Endothelial cell of hepatic sinusoid (primary cell): Measurements from ENCODE around the gene ITSN1.
"Not testable (repeated sequence)": the region's sequence is repeated elsewhere in the genome, so short reads cannot be mapped to it uniquely, and the experiment has no call there.

Source experiments
- in situ Hi-C: cut with HindIII; loops from 2 replicates; pipeline ENCODE4 v1.10.0; 2017; ENCODE audit warnings: low sequenced_read_pairs

The ITSN1 gene

GRCh38 chr21:33762803-33763581 lies 120.7 kb downstream of the ITSN1 start:
- in situ Hi-C loops = no loop called here

DNA sequence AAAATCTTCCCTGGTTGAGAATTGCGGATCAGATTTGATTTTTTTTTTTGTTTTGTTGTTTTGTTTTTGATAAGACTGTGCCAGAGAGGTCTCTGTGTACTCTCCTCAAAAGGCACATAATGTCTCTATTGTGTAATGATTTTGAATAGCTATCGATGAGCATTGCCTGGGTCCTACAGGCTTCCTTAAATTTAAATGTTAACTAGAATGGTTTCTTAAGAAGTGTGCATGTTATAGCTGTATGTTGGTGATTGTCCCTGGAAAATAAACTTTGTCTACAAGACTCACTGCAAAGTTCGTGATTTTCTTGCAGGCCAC lies 121.2 kb downstream of the ITSN1 start:
- in situ Hi-C loops = no loop called here

DNA sequence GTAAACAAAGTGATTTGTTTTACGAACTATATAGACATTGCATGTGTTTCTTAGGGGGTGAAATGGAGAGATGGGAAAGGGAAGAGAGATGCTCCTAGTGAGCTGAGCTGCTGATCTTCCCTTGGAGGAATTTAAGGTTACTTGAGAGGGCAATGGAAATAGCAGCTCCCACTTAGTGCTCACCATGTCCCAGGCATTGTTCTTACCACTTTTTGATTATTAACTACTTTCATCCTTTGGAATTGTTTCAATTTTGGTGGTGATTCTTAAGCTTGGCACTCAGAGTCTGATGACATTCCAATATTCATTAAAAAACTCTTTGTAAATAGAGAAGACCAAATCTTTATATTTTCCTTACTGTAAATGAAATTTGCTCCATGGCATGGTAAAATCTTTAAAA lies 124.9 kb downstream of the ITSN1 start:
- in situ Hi-C loops = no loop called here

- in situ Hi-C loops = no loop called here
Observed at GRCh38 chr21:33767960-33768359, 125.7 kb downstream of the ITSN1 start.

DNA sequence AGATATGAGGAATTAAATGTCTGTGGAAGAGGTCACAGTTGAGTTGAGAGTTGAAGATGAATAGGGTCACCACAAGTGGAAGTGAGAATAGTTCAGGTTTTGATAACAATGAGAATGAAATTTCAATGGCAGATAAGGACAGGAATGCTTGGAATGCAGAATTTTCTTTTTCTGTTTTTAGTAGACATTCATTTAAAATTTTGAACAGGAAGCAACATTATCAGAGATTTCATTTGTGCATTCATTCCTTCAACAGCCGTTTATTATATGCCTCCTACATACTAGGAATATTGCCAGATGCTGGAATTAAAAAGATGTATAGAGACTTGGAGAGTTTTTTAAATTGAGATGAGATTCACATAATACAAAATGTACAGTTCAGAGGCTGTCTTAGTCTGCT lies 126.8 kb downstream of the ITSN1 start:
- in situ Hi-C loops = no loop called here

DNA sequence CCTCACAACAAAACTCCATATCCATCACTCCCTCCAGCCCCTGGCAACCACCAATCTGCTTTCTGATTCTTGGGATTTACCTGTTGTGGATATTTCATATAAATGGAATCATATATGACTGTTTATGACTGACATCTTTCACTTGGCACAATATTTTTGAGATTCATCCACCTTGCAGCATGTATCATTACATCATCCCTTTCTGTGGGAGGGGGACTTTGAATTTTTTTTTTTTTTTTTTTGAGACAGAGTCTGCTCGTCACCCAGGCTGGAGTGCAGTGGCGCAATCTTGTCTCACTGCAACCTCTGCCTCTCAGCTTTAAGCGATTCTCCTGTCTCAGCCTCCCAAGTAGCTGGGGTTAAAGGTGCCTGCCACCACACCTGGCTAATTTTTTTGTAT lies 128.2 kb downstream of the ITSN1 start:
- in situ Hi-C loops = loop anchor here (5.0 kb wide), 1 partner anchor 48 kb away; no protein-coding TSS in a partner anchor

DNA sequence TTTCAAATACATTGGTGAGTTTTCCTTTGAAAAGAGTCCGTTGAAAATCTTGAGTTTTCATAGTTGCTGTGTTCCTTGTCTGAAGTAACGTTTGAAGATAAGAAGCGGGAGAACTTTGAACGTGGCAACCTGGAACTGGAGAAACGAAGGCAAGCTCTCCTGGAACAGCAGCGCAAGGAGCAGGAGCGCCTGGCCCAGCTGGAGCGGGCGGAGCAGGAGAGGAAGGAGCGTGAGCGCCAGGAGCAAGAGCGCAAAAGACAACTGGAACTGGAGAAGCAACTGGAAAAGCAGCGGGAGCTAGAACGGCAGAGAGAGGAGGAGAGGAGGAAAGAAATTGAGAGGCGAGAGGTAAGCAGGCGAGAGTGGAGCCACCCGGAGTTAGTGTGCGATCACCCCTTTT lies 129.7 kb downstream of the ITSN1 start:
- in situ Hi-C loops = loop anchor here (5.0 kb wide), 1 partner anchor 50 kb away; no protein-coding TSS in a partner anchor

GRCh38 chr21:33774551-33774950 lies 132.2 kb downstream of the ITSN1 start:
- in situ Hi-C loops = loop anchor here (5.0 kb wide), 1 partner anchor 52 kb away; no protein-coding TSS in a partner anchor

DNA sequence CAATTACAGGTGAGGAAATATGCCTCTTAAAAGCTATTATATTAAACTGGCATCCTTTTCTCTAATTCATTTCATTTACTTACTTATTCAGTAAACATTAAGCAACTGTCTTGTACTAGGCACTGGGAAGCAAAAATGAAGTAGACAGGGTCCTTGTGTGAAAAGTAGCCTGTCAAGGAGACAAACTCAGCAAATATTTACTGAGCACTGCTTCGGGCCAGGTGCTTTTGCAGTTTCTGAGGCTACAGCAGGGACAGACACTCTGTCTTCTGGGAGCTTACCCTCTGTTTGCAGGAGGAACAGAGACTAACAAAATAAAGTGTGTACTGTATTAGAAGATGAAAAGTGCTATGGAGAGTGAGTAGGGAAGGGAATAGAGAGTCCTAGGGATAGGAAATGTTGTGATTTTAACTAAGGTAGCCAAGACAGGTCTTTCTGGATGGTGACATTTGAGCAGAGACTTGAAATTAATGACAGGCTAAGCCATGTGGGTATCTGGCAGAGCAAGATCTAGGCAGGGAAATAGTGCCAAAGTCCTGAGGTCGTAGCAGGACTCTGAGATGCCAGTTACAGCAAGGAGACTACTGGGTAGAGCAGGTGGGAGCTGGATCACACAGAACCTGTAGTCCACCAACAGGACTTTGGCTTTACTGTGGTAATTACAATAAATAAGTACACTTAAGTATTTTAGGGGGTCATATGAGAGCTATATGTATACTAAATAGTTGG lies 133.0 kb downstream of the ITSN1 start:
- in situ Hi-C loops = no loop called here

- in situ Hi-C loops = no loop called here
Observed at GRCh38 chr21:33780631-33781030, 138.3 kb downstream of the ITSN1 start.

GRCh38 chr21:33781121-33781520 lies 138.8 kb downstream of the ITSN1 start:
- in situ Hi-C loops = no loop called here

DNA sequence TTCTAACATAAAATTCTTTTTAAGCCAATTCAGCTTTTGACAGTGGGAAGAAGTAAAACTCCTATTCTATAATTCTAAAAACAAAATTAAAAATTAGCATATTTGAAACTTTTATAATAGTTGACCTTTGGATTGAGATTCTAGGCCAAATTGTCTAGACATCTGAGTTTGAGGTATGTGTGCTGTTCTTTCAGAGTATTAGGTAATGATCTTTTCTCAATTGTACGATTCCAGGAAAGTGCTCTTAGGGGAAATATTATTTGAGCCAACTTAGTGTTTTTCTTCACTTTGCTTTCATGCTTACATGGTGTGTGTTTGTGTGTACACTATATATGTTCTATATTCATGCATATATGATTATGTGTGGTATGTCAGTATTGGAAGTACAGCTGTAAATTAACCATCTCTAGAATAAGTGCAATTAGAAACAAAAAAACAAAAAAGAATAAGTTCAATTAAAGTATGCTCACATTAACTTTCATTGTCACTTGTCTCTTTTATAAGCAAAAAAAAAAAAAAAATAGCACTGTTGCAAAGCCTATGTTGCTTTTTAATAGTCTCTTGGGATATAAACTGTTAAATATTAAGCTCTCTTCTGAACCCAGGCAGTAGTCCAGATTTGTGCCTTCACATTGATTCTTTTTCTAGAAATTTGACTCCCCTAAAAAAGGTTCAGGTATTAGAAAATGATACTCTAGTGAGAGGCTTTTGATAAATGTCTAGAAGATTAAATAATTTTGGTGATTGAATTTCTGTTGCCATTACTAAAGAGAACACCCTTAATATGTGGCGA lies 141.1 kb downstream of the ITSN1 start:
- in situ Hi-C loops = no loop called here

DNA sequence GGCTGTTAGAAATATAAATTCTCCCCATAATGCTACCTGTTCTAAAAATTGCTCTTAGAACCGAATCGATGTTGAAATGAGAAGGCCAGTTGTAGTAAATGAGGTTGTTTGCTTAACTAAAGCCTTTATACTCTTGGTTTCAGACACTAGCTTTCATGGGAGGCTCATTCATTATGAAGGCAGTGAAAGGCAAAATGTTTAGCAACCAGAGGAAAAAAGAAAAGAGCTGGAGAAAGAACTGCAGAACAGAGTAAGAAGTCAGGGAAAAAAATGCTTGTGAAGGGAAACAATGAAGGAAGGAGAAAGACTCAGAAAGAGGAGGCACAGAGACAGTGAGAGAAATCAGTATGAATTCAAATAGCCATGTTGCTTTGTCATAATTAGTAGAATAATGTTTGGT lies 145.1 kb downstream of the ITSN1 start:
- in situ Hi-C loops = no loop called here

GRCh38 chr21:33788438-33788837 lies 146.1 kb downstream of the ITSN1 start:
- in situ Hi-C loops = not testable (repeated sequence)

- in situ Hi-C loops = loop anchor here (5.0 kb wide), 1 partner anchor 92 kb away; no protein-coding TSS in a partner anchor
Observed at GRCh38 chr21:33789697-33790096, 147.4 kb downstream of the ITSN1 start.

DNA sequence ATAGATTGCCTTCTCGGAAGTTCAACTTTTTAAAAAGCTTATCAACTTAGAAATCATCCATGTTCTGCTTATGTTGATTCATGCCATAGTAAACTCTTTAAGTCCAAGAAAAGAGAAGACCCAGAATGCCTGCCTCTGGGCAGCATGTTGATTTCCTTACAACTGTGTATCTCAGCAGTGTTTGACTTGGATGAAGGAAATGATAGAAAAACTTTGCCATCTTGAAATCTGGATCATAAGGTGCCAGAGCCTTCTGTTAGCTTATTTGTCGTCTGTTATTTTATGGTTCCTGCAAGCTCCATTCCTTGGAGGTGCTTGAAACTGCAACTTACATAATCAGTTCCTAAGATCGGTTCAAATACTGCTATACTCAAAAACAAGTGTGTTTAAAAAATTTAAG lies 148.8 kb downstream of the ITSN1 start:
- in situ Hi-C loops = loop anchor here (5.0 kb wide), 1 partner anchor 94 kb away; no protein-coding TSS in a partner anchor

- in situ Hi-C loops = loop anchor here (5.0 kb wide), 1 partner anchor 97 kb away; no protein-coding TSS in a partner anchor
Observed at GRCh38 chr21:33794596-33794995, 152.3 kb downstream of the ITSN1 start.

DNA sequence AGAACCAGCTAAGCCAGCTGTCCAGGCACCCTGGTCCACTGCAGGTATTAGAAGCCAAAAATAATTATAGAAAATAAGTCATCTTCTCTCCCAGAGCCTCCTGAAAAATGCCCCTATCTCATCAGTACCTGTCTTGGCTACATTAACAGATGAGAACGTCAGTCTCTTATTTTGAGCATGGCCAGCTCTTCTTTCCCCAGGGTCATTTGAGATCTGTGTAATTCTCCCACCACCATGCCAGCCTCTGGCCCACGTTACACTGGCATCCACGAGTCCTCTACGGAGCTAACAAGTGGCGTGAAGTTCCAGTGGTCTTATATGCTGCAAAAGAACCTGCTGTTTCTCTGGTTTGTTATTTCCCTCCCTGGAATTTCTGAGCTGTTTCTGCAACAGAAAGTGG lies 155.3 kb downstream of the ITSN1 start:
- in situ Hi-C loops = no loop called here

DNA sequence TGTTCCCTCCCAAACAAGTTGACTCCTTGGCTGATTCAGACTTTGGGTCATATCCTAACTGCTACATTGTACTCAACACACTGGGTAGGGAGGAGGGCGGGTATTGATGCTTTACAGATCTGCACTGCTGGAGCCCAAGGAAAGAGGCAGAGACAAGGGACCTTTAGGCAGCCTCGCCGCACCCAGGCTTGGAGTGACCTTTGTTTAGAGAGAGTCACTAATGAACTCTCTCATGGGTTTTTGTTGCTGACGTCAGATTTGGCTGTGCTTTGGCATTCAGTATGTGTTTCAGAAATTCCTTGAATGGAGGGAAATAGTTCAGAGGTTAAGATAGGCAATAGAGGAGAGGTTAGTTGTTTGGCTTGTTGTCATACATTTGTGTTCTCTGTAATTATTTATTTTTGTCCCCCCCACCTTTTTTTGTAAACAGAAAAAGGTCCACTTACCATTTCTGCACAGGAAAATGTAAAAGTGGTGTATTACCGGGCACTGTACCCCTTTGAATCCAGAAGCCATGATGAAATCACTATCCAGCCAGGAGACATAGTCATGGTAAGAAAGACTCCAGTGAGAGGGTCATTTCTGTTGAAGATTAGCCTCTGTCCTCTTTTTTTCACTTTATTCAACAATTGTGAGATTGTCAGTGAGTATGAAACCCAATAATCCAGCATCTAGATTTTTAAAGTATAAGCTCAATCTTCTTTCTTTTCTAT lies 157.2 kb downstream of the ITSN1 start:
- in situ Hi-C loops = no loop called here

- in situ Hi-C loops = no loop called here
Observed at GRCh38 chr21:33800753-33801423, 158.6 kb downstream of the ITSN1 start.
